ENCODE data around the gene LIMS3.
"Not testable (repeated sequence)": the region's sequence is repeated elsewhere in the genome, so short reads cannot be mapped to it uniquely, and the experiment has no call there.

The LIMS3 gene

GRCh38 chr2:109921543-109922384, 23.3 kb downstream of the LIMS3 start:
- not testable (repeated sequence) for H3K9ac ChIP-seq (ENCODE audit: low read length in 5 of 5); H3K27me3 ChIP-seq (ENCODE audit: control insufficient read depth in 5 of 5, insufficient read depth in 4 of 5, low read length in 5 of 5); H3K9me3 ChIP-seq (ENCODE audit: control insufficient read depth in 5 of 5, low read length in 5 of 5); H3K4me1 ChIP-seq (ENCODE audit: control insufficient read depth in 5 of 5, insufficient read depth in 5 of 5, low read length in 5 of 5); H3K4me3 ChIP-seq (ENCODE audit: low read depth in 1 of 5, low read length in 5 of 5); H3K36me3 ChIP-seq (ENCODE audit: control insufficient read depth in 5 of 5, insufficient read depth in 5 of 5, low read length in 5 of 5); H3K27ac ChIP-seq (ENCODE audit: low read depth, low read length)

- H3K27ac ChIP-seq (ENCODE audit: low read depth, low read length); H3K27me3 ChIP-seq (ENCODE audit: control insufficient read depth in 5 of 5, insufficient read depth in 4 of 5, low read length in 5 of 5); H3K4me1 ChIP-seq (ENCODE audit: control insufficient read depth in 5 of 5, insufficient read depth in 5 of 5, low read length in 5 of 5); H3K9ac ChIP-seq (ENCODE audit: low read length in 5 of 5); H3K36me3 ChIP-seq (ENCODE audit: control insufficient read depth in 5 of 5, insufficient read depth in 5 of 5, low read length in 5 of 5); H3K9me3 ChIP-seq (ENCODE audit: control insufficient read depth in 5 of 5, low read length in 5 of 5); H3K4me3 ChIP-seq (ENCODE audit: low read depth in 1 of 5, low read length in 5 of 5): not testable (repeated sequence)
Observed at GRCh38 chr2:109924481-109924880, 26.0 kb downstream of the LIMS3 start.

GRCh38 chr2:109927803-109928202, 29.3 kb downstream of the LIMS3 start:
- not testable (repeated sequence) for H3K4me3 ChIP-seq (ENCODE audit: low read depth in 1 of 5, low read length in 5 of 5); H3K27ac ChIP-seq (ENCODE audit: low read depth, low read length); H3K4me1 ChIP-seq (ENCODE audit: control insufficient read depth in 5 of 5, insufficient read depth in 5 of 5, low read length in 5 of 5); H3K27me3 ChIP-seq (ENCODE audit: control insufficient read depth in 5 of 5, insufficient read depth in 4 of 5, low read length in 5 of 5); H3K9ac ChIP-seq (ENCODE audit: low read length in 5 of 5); H3K9me3 ChIP-seq (ENCODE audit: control insufficient read depth in 5 of 5, low read length in 5 of 5); H3K36me3 ChIP-seq (ENCODE audit: control insufficient read depth in 5 of 5, insufficient read depth in 5 of 5, low read length in 5 of 5)

- H3K9ac ChIP-seq (ENCODE audit: low read length in 5 of 5); H3K27ac ChIP-seq (ENCODE audit: low read depth, low read length); H3K9me3 ChIP-seq (ENCODE audit: control insufficient read depth in 5 of 5, low read length in 5 of 5); H3K36me3 ChIP-seq (ENCODE audit: control insufficient read depth in 5 of 5, insufficient read depth in 5 of 5, low read length in 5 of 5); H3K4me1 ChIP-seq (ENCODE audit: control insufficient read depth in 5 of 5, insufficient read depth in 5 of 5, low read length in 5 of 5); H3K4me3 ChIP-seq (ENCODE audit: low read depth in 1 of 5, low read length in 5 of 5); H3K27me3 ChIP-seq (ENCODE audit: control insufficient read depth in 5 of 5, insufficient read depth in 4 of 5, low read length in 5 of 5): not testable (repeated sequence)
Observed at GRCh38 chr2:109929222-109929621, 30.7 kb downstream of the LIMS3 start.

GRCh38 chr2:109936534-109936933, 38.0 kb downstream of the LIMS3 start:
- not testable (repeated sequence) for H3K4me3 ChIP-seq (ENCODE audit: low read depth in 1 of 5, low read length in 5 of 5); H3K4me1 ChIP-seq (ENCODE audit: control insufficient read depth in 5 of 5, insufficient read depth in 5 of 5, low read length in 5 of 5); H3K27ac ChIP-seq (ENCODE audit: low read depth, low read length); H3K36me3 ChIP-seq (ENCODE audit: control insufficient read depth in 5 of 5, insufficient read depth in 5 of 5, low read length in 5 of 5); H3K27me3 ChIP-seq (ENCODE audit: control insufficient read depth in 5 of 5, insufficient read depth in 4 of 5, low read length in 5 of 5); H3K9me3 ChIP-seq (ENCODE audit: control insufficient read depth in 5 of 5, low read length in 5 of 5); H3K9ac ChIP-seq (ENCODE audit: low read length in 5 of 5)

- not testable (repeated sequence) for H3K27ac ChIP-seq (ENCODE audit: low read depth, low read length); H3K36me3 ChIP-seq (ENCODE audit: control insufficient read depth in 5 of 5, insufficient read depth in 5 of 5, low read length in 5 of 5); H3K9ac ChIP-seq (ENCODE audit: low read length in 5 of 5); H3K9me3 ChIP-seq (ENCODE audit: control insufficient read depth in 5 of 5, low read length in 5 of 5); H3K27me3 ChIP-seq (ENCODE audit: control insufficient read depth in 5 of 5, insufficient read depth in 4 of 5, low read length in 5 of 5); H3K4me1 ChIP-seq (ENCODE audit: control insufficient read depth in 5 of 5, insufficient read depth in 5 of 5, low read length in 5 of 5); H3K4me3 ChIP-seq (ENCODE audit: low read depth in 1 of 5, low read length in 5 of 5)
Observed at GRCh38 chr2:109945362-109945761, 46.9 kb downstream of the LIMS3 start.

GRCh38 chr2:109947262-109947958, 48.9 kb downstream of the LIMS3 start:
- H3K4me1 ChIP-seq (ENCODE audit: control insufficient read depth in 5 of 5, insufficient read depth in 5 of 5, low read length in 5 of 5); H3K9me3 ChIP-seq (ENCODE audit: control insufficient read depth in 5 of 5, low read length in 5 of 5); H3K27me3 ChIP-seq (ENCODE audit: control insufficient read depth in 5 of 5, insufficient read depth in 4 of 5, low read length in 5 of 5); H3K36me3 ChIP-seq (ENCODE audit: control insufficient read depth in 5 of 5, insufficient read depth in 5 of 5, low read length in 5 of 5); H3K9ac ChIP-seq (ENCODE audit: low read length in 5 of 5); H3K27ac ChIP-seq (ENCODE audit: low read depth, low read length); H3K4me3 ChIP-seq (ENCODE audit: low read depth in 1 of 5, low read length in 5 of 5): not testable (repeated sequence)

- H3K9me3 ChIP-seq (ENCODE audit: control insufficient read depth in 5 of 5, low read length in 5 of 5); H3K36me3 ChIP-seq (ENCODE audit: control insufficient read depth in 5 of 5, insufficient read depth in 5 of 5, low read length in 5 of 5); H3K4me3 ChIP-seq (ENCODE audit: low read depth in 1 of 5, low read length in 5 of 5); H3K9ac ChIP-seq (ENCODE audit: low read length in 5 of 5); H3K4me1 ChIP-seq (ENCODE audit: control insufficient read depth in 5 of 5, insufficient read depth in 5 of 5, low read length in 5 of 5); H3K27ac ChIP-seq (ENCODE audit: low read depth, low read length); H3K27me3 ChIP-seq (ENCODE audit: control insufficient read depth in 5 of 5, insufficient read depth in 4 of 5, low read length in 5 of 5): not testable (repeated sequence)
Observed at GRCh38 chr2:109947959-109948520, 49.6 kb downstream of the LIMS3 start.

- H3K9me3 ChIP-seq (ENCODE audit: control insufficient read depth in 5 of 5, low read length in 5 of 5); H3K4me1 ChIP-seq (ENCODE audit: control insufficient read depth in 5 of 5, insufficient read depth in 5 of 5, low read length in 5 of 5); H3K36me3 ChIP-seq (ENCODE audit: control insufficient read depth in 5 of 5, insufficient read depth in 5 of 5, low read length in 5 of 5); H3K9ac ChIP-seq (ENCODE audit: low read length in 5 of 5); H3K27me3 ChIP-seq (ENCODE audit: control insufficient read depth in 5 of 5, insufficient read depth in 4 of 5, low read length in 5 of 5); H3K27ac ChIP-seq (ENCODE audit: low read depth, low read length); H3K4me3 ChIP-seq (ENCODE audit: low read depth in 1 of 5, low read length in 5 of 5): not testable (repeated sequence)
Observed at GRCh38 chr2:109950146-109950843, 51.8 kb downstream of the LIMS3 start.

GRCh38 chr2:109963942-109964341, 65.5 kb downstream of the LIMS3 start:
- H3K27me3 ChIP-seq (ENCODE audit: control insufficient read depth in 5 of 5, insufficient read depth in 4 of 5, low read length in 5 of 5); H3K36me3 ChIP-seq (ENCODE audit: control insufficient read depth in 5 of 5, insufficient read depth in 5 of 5, low read length in 5 of 5); H3K9ac ChIP-seq (ENCODE audit: low read length in 5 of 5); H3K4me3 ChIP-seq (ENCODE audit: low read depth in 1 of 5, low read length in 5 of 5); H3K9me3 ChIP-seq (ENCODE audit: control insufficient read depth in 5 of 5, low read length in 5 of 5); H3K27ac ChIP-seq (ENCODE audit: low read depth, low read length); H3K4me1 ChIP-seq (ENCODE audit: control insufficient read depth in 5 of 5, insufficient read depth in 5 of 5, low read length in 5 of 5): not testable (repeated sequence)
